Activated CD8-positive, alpha-beta memory T cell treated with anti-CD3 and anti-CD28 coated beads for 1 hour (primary cell): ENCODE data around the gene NCAM1.

ENCODE experiments used
- DNase-seq, 2 donors: peaks; one replicate each; pipeline ENCODE4 v3.0.0-alpha.2; 2020; ENCODE audit warnings: low read depth in 1 of 2; ENCODE audit errors: extremely low read depth in 1 of 2

NCAM1 gene

GRCh38 chr11:112967082-112967481, 5.9 kb downstream of the NCAM1 start:
- DNase-seq = no peak

GRCh38 chr11:112968941-112969713, 7.9 kb downstream of the NCAM1 start:
- no peak for DNase-seq

DNA sequence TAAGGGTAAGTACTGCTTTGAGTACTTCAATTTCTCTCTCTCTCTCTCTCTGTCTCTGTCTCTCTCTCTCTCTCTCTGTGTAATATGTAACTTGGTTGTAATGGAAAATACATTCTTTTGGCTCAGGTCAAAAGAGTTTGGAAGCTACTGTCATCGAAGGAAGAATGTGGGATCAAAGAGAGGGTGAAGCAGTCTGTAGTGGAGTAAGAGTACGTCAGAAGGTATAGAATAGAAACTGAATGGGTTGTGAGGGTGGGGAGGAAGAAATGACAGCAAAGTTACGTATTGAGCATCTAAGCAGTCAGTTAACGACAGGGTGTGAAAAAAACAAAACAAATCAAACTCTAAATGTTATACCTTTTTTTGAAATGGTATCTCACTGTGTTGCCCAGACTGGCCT, 10.0 kb downstream of the NCAM1 start:
- DNase-seq = no peak

DNA sequence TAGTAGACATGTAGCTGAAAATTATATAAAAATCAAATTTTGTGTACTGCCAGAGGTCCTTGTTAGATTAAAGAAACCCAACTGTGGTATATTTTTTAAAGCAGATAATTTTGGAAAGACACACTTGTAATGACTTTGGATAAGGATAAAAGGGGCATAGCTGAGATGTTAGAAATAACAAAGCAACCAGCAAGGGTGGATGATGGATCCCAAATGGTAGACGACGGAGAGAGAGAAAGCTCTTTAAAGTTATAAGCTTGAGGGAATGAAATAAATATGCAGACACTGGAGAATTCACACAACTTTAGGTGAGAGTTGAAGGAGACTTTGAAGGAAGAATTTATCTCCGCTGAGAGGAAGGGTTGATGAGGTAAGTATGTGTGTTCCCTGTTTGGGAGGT, 10.6 kb downstream of the NCAM1 start:
- no peak for DNase-seq

DNA sequence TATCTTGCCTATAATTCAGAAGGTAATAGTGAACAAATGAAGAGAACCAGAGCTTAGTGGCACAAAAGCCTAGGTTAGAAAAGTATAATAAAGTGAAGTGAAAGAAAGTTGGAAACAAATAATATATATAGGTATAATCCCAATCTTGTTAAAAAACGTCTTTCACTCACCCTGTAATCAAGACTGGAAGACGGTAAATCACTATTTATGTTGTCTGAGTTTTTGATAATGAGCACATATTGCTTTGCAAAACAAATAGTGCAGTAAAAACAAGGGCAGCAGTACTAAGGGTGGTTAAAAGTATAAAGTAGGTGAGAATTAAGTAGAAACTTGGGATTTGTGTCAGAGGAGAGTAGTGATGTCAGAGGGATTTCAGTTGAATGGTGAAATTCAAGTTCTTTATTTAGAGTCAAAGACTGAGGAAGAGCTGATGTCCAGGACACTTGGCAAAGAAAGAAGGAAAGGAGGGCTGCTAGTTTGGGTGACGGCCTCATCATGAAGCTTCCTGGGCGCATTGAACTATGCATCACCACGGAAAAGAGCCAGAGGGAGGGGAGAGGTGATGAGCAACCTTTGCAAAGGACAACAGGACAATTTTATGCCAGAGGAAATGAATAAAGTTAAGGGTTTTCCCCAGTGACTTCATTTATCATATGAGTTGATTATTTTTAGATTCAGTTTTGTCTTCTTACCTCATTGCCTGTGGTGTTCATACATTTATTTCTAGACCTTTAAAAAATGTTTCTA, 11.4 kb downstream of the NCAM1 start:
- DNase-seq = no peak

DNA sequence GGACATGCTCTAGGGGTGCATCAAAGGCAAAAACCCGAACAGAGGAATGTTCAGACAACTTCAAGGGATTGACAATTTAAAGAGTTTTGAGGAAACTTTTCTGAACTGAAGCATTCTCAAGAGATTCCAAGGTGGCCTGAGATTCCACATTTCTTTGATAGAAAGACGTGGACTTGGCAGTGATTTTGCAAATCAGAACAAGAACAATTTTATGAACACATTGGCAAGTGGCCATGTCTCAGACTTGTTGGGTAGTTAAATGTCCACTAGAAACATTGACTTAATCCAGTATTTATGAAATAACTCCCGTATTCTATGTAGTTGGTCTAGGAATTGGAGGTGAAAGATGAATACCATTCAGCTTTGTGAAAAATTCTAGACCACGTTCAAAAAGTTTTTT, 13.8 kb downstream of the NCAM1 start:
- DNase-seq = no peak

GRCh38 chr11:112975493-112975892, 14.3 kb downstream of the NCAM1 start:
- no peak for DNase-seq

DNA sequence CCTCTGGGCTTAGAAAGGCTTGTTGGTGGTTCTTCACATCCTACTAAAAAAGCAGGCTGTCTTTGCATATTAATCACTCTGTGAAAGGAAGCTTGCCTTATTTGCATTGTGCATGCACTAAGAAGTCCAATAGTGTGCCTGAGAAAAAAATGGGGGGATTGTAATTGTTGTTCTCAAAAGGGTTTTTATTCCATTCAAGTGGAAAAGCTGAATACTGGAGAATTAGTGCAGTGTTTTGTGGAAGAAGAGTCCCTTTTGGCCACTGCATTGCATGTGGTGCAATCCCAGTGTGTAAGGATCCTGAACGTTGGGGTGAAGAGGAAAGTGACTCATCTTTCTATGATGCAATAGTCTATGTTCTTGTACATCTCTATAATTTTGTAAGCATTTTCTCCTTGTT, 16.5 kb downstream of the NCAM1 start:
- DNase-seq = no peak

- no peak for DNase-seq
These were observed 22.7 kb downstream of the NCAM1 start for GRCh38 chr11:112983887-112984286.

GRCh38 chr11:112989198-112989597, 28.0 kb downstream of the NCAM1 start:
- DNase-seq = no peak

- DNase-seq = no peak
These were observed 32.6 kb downstream of the NCAM1 start for GRCh38 chr11:112993808-112994207.

DNA sequence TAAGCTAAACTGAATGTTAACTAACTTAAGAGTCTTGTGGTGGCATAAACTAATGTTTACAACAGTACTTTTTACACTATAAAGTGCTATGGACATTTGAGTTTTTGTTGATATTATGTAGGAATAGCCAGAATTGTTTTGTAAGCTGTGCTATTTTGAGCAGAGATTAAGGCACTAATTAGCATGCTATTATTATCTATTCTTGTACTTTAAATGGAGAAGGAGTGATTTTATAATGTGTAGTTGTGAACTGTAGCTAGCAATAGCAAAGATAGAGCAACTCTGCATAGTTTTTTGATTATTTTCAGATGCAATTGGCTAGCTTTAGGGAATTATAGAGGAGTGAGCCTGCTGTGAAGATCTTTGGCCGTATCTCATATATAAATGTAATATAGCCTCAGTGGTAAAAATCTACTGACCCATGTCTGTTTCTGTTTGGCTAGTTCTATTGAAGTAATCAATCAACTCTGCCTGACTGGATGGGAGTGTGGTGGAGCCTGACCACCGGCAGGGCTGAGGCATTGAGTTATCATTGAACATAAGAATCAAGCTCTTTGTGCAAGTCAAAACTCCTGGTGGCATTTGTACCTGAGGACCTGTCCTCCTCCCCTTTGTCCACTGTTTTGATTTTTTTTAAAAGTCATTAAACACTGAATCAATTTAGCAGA, 34.3 kb downstream of the NCAM1 start:
- no peak for DNase-seq

DNA sequence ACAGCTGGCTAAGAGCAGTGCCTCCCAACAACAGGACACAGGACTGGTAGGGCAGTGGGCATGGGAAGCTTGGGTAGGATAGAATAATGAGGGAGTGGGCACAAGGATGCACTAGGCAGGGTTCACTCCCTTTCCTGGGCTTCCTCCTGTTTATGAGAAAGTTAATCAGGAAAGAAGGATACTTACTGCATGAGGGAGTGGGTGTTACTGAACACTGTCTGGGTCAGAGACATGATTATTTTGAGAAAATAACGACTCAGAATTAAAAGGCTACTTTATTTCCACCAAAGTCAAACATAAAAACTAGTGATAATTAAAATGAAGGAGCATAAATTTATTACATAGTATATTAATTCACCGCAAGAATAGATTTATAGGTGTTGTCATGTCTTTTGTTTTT, 35.8 kb downstream of the NCAM1 start:
- DNase-seq = no peak

GRCh38 chr11:112997857-112998466, 36.7 kb downstream of the NCAM1 start:
- no peak for DNase-seq

GRCh38 chr11:112999520-112999919, 38.3 kb downstream of the NCAM1 start:
- DNase-seq = no peak

- no peak for DNase-seq
These were observed 40.5 kb downstream of the NCAM1 start for GRCh38 chr11:113001709-113002108.

DNA sequence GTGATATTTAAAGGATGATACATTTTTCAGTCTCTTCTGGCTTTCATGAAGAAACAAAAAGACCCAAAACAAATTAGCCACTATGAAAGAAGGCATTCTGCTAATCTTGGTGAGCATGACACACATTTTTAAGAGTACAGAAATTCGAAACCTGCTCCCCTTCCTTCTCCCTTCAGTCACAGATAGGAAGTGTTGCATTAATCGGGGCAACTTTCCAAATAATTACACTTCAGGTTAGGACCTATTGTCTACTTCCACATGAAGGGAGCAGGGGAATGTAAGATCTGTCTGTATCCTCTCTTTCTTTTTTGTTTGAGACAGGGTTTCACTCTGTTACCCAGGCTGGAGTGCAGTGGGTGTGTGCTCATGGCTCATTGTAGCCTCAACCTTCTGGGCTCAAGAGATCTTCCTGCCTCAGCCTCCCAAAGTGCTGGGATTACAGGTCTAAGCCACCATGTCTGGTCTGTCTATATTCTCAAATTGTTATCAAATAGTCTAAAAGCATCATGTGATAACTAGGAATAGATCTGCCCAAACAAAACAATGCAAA, 45.8 kb downstream of the NCAM1 start:
- no peak for DNase-seq

DNA sequence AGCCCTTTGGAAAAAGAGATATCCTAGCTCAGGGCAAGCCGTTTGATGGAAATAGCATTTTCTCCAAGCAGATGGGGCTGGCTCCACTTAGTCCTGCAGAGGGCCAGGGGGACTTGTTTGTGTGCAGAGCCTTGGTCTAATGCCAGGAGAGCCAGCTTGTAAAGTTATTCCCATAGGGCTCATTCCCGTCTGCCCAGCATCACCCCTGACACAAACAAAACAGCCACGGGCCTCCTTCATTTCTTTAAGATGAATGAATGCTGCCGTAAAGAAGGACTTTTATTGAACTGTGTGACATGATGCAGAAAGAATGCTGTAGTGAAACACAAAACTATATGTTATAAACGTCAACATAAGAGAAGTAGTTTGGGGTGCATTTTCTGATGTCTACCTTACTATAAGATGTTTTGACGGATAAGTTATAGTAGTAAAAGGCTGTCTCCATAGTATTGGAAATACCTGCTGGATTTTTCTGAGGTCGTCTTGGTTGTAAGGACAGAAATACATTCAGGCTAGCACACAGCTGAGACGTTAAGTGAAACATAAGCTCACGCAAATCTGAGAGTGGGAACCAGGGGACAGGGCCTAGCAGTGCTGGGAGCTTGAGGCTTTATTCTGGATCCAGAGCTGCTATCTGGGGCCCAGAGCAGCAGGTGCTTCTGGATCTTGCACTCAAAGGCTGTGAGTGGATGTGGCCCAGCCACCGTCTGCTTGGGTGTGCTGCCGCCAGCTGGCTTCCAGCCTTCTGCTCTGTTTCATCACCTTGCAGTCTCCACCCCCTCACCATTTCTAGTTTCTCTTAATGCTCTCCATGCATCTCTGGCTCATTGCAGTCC, 53.3 kb downstream of the NCAM1 start:
- DNase-seq = no peak

GRCh38 chr11:113015098-113015455, 53.9 kb downstream of the NCAM1 start:
- no peak for DNase-seq

GRCh38 chr11:113016905-113017304, 55.7 kb downstream of the NCAM1 start:
- DNase-seq = no peak
